ENCODE data around the gene SLC9A8.

DNA sequence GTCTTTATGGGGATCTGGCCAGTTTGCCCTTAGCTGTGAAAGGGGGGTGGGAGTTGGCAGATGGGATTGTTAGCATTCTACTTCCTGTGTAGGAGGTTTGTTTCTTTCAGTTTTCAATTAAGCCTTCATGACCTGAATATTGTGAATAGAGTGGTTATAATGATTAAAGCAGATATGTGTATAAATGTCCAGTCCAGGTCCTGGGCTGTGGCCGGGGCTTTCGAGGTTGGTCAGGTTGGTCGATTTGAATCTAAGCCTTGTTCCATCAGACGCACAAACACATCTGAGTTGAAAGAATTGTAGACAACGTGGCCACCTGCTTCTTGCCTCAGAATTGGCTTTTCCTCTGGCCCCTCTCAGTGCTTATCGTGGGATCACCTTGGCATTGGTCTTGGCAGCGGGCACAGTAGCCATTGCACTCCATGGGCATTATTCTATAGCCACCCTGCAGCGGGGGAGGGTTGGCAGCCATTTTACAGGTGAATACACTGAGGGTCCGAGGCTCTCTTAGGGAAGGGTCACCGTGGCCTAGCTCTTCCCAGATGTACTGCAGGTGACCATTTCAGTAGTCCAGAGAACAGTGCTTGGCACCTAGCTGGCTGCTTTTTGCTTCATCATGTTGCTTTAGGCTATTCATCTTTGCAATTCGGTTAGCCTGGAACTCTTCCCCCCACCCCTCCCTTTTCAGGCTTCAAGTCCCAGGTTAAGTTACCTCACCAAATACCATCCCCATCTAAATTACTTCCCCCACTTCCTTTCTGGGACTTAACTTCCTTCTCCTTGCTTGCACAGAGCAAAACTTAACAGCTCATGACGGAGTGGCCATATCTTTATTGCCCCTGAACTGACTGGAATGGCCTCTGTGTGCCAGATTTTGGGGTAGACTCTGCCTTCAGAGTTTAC lies 124.7 kb downstream of the SLC9A8 start:
- TF ChIP-seq SMC3 (conservative IDR thresholded peaks at IDR 0.05; ENCODE audit: poor library complexity) (no peak), POLR2AphosphoS5 (IDR thresholded peaks at IDR 0.05) (no peak), EP300 (conservative IDR thresholded peaks at IDR 0.05; ENCODE audit: poor library complexity, severe bottlenecking) (no peak)

Measured in neural cell (in vitro differentiated cells).